IMR-90 (cell line): ENCODE measurements around the gene MCF2L.

Experiments
- BHLHE40 ChIP-seq: fragments of 150-350 bp; IDR thresholded peaks from 2 replicates; pipeline ENCODE4 v1.6.1; 2016; ENCODE audit warnings: mild to moderate bottlenecking, low read depth, low read length
- CEBPB ChIP-seq: IDR thresholded peaks from 2 replicates; pipeline ENCODE4 v1.6.1; 2012; ENCODE audit warnings: low read depth, low read length, improper control_type of control experiment
- CHD1 ChIP-seq: IDR thresholded peaks from 2 replicates; pipeline ENCODE4 v1.6.1; 2012; ENCODE audit warnings: low read depth, low read length, improper control_type of control experiment
- CTCF ChIP-seq: conservative IDR thresholded peaks from 2 replicates; pipeline ENCODE4 v1.5.1; 2012; ENCODE audit warnings: mild to moderate bottlenecking, low read depth, low read length, improper control_type of control experiment
- FOS ChIP-seq: fragments of 150-350 bp; IDR thresholded peaks from 2 replicates; pipeline ENCODE4 v1.6.1; 2016; ENCODE audit warnings: low read depth, low read length
- MAFK ChIP-seq: IDR thresholded peaks from 2 replicates; pipeline ENCODE4 v1.6.1; 2012; ENCODE audit warnings: low read depth, low read length, improper control_type of control experiment
- MAZ ChIP-seq: IDR thresholded peaks from 2 replicates; pipeline ENCODE4 v1.6.1; 2012; ENCODE audit warnings: low read depth, mild to moderate bottlenecking, low read length, improper control_type of control experiment, moderate library complexity, borderline replicate concordance
- POLR2A ChIP-seq: IDR thresholded peaks from 2 replicates; pipeline ENCODE4 v1.6.1; 2012; ENCODE audit warnings: mild to moderate bottlenecking, low read depth, low read length
- RAD21 ChIP-seq: IDR thresholded peaks from 2 replicates; pipeline ENCODE4 v1.6.1; 2012; ENCODE audit warnings: low read length, improper control_type of control experiment
- RFX5 ChIP-seq: IDR thresholded peaks from 2 replicates; pipeline ENCODE4 v1.8.0; 2012; ENCODE audit warnings: low read depth, mild to moderate bottlenecking, low read length, moderate library complexity
- SMC3 ChIP-seq: fragments of 150-350 bp; IDR thresholded peaks from 2 replicates; pipeline ENCODE4 v1.6.1; 2016; ENCODE audit warnings: low read depth, mild to moderate bottlenecking, antibody characterized with exemption, low read length, moderate library complexity
- TF ChIP-seq, protein P1 (sequence below): fragments of 150-350 bp; IDR thresholded peaks from 2 replicates; pipeline ENCODE4 v1.6.1; 2016; ENCODE audit warnings: low read depth, mild to moderate bottlenecking, low read length, moderate library complexity, borderline replicate concordance

GRCh38 chr13:113018676-113019465 lies 49.9 kb downstream of the MCF2L start:
- TF ChIP-seq CTCF (no peak), POLR2A (no peak), CHD1 (no peak), SMC3 (no peak), FOS (no peak), CEBPB (no peak), MAZ (no peak), RFX5 (no peak), MAFK (no peak), RAD21 (no peak), BHLHE40 (no peak)
- TF ChIP-seq, protein P1, sequence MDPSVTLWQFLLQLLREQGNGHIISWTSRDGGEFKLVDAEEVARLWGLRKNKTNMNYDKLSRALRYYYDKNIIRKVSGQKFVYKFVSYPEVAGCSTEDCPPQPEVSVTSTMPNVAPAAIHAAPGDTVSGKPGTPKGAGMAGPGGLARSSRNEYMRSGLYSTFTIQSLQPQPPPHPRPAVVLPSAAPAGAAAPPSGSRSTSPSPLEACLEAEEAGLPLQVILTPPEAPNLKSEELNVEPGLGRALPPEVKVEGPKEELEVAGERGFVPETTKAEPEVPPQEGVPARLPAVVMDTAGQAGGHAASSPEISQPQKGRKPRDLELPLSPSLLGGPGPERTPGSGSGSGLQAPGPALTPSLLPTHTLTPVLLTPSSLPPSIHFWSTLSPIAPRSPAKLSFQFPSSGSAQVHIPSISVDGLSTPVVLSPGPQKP: no peak
